Panc1 (cell line): ENCODE data around the gene CNTN4. TPM values are rescaled to one million over a fixed set of nuclear protein-coding genes. Genes with fewer than 3 reads are reported as not detected.

Experiments
- ATAC-seq: fragments of 200-7000 bp; cut with Tn5 transposase; 2 replicates; pipeline ENCODE4 v1.9.1; 2020; ENCODE audit warnings: mild to moderate bottlenecking, moderate library complexity
- BruUV-seq: library from RNA; stranded (reverse); fragments of 400-500 nt; replicated peaks from 2 replicates; lab custom pipeline; 2021; lab: Mats Ljungman, UMichigan
- CTCF ChIA-PET: fragments of 300-600 bp; sonication (Branson Sonifier 250); formaldehyde crosslinking; loops from one replicate; lab custom pipeline; 2022; ENCODE audit warnings: antibody characterized with exemption; lab: Charles Lee
- POLR2A ChIA-PET: fragments of 300-600 bp; sonication (Branson Sonifier 250); formaldehyde crosslinking; loops from one replicate; lab custom pipeline; 2022; ENCODE audit warnings: antibody characterized with exemption; lab: Charles Lee
- DNase-seq: peaks from one replicate; pipeline ENCODE4 v3.0.0-alpha.2; 2010; ENCODE audit warnings: low read depth, low spot score
- H3K27ac ChIP-seq: 2 replicates; pipeline ENCODE4 v1.5.1; 2011; ENCODE audit warnings: mild to moderate bottlenecking, low read length, inconsistent platforms
- H3K27me3 ChIP-seq: fragments of 200-500 bp; sonication (Bioruptor generic); 2 replicates; pipeline ENCODE4 v1.6.0; 2014; ENCODE audit warnings: low read length, inconsistent platforms; ENCODE audit not compliant: control insufficient read depth, insufficient read depth
- H3K36me3 ChIP-seq: fragments of 200-500 bp; sonication (Bioruptor generic); 2 replicates; pipeline ENCODE4 v1.5.1; 2014; ENCODE audit warnings: inconsistent platforms, mild to moderate bottlenecking, low read length, moderate library complexity; ENCODE audit not compliant: control insufficient read depth, insufficient read depth
- H3K4me1 ChIP-seq: 2 replicates; pipeline ENCODE4 v1.5.1; 2011; ENCODE audit warnings: inconsistent platforms, mild to moderate bottlenecking, low read length, moderate library complexity; ENCODE audit not compliant: control insufficient read depth, insufficient read depth
- H3K4me3 ChIP-seq, 2 experiments: 2 replicates each; pipeline ENCODE4 v1.5.1; 2011 to 2012; ENCODE audit warnings: low read depth in 2 of 2, low read length in 2 of 2, mild to moderate bottlenecking in 2 of 2, inconsistent platforms in 1 of 2, moderate library complexity in 1 of 2
- H3K9me3 ChIP-seq: fragments of 200-500 bp; sonication (Bioruptor generic); 2 replicates; pipeline ENCODE4 v1.5.1; 2014; ENCODE audit warnings: low read depth, mild to moderate bottlenecking, inconsistent platforms, low read length, moderate library complexity; ENCODE audit not compliant: control insufficient read depth, insufficient read depth
- CTCF ChIP-seq: fragments of 450-650 bp; IDR thresholded peaks from 2 replicates; pipeline ENCODE4 v1.5.1; 2017; ENCODE audit warnings: mild to moderate bottlenecking
- POLR2AphosphoS5 ChIP-seq: IDR thresholded peaks from 2 replicates; pipeline ENCODE4 v1.6.1; 2012; ENCODE audit warnings: mild to moderate bottlenecking, low read depth, low read length, moderate library complexity
- REST ChIP-seq, 2 experiments: IDR thresholded peaks; 2 replicates each; pipeline ENCODE4 v1.6.1; 2011 to 2012; ENCODE audit warnings: low read depth in 2 of 2, control low read depth in 1 of 2, low read length in 1 of 2, mild to moderate bottlenecking in 1 of 2, moderate library complexity in 1 of 2; ENCODE audit not compliant: insufficient read depth in 1 of 2
- SIN3A ChIP-seq: IDR thresholded peaks from 2 replicates; pipeline ENCODE4 v1.6.1; 2012; ENCODE audit warnings: low read depth, mild to moderate bottlenecking, low read length, moderate library complexity, borderline replicate concordance; ENCODE audit not compliant: insufficient read depth
- TCF7L2 ChIP-seq: IDR thresholded peaks from 2 replicates; pipeline ENCODE4 v1.6.1; 2011; ENCODE audit warnings: mild to moderate bottlenecking, low read depth, low read length, inconsistent platforms
- in situ Hi-C: cut with HindIII; loops from 2 replicates; pipeline ENCODE4 v1.10.0; 2016; ENCODE audit warnings: low sequenced_read_pairs, low pct_unique_long_range_greater_than_20kb
- intact Hi-C: fragments of 100-400 bp; cut with micrococcal nuclease; formaldehyde crosslinking; loops from one replicate; pipeline ENCODE4 v1.10.0; 2022; ENCODE audit not compliant: unreplicated experiment
- total RNA-seq: library from RNA; stranded (reverse); gene quantifications from one replicate; pipeline ENCODE4 v1.2.1, GENCODE V29; 2021; ENCODE audit not compliant: unreplicated experiment

Gene CNTN4
- total RNA-seq, 1 experiment from 2014 or later = not detected

GRCh38 chr3:2993736-2994135 lies 895.1 kb downstream of the CNTN4 start:
- TF ChIP-seq SIN3A (no peak), TCF7L2 (no peak), POLR2AphosphoS5 (no peak), CTCF (no peak)
- Histone ChIP-seq H3K9me3 (no peaks in the 10 kb centered on the region), H3K27ac (no peak overlapping the region), H3K36me3 (no peaks in the 10 kb centered on the region), H3K4me1 (no peaks in the 10 kb centered on the region), H3K4me3 (no peak overlapping the region), H3K27me3 (no peaks in the 10 kb centered on the region)
- BruUV-seq = no TSS peak
- in situ Hi-C loops = no loop called here
- DNase-seq = no peak
- intact Hi-C loops = no loop called here
- no peak for ATAC-seq
- CTCF ChIA-PET = no interaction called here
- POLR2A ChIA-PET = no interaction called here

- H3K4me1 ChIP-seq = no peaks in the 10 kb centered on the region
- CTCF ChIA-PET = no interaction called here
- H3K9me3 ChIP-seq = no peaks in the 10 kb centered on the region
- intact Hi-C loops = no loop called here
- BruUV-seq = no TSS peak
- POLR2A ChIA-PET = no interaction called here
- in situ Hi-C loops = no loop called here
- no peak overlapping the region for H3K27ac ChIP-seq
- H3K36me3 ChIP-seq = no peaks in the 10 kb centered on the region
- ATAC-seq (no peak), DNase-seq (no peak)
- no peaks in the 10 kb centered on the region for H3K27me3 ChIP-seq
- TF ChIP-seq TCF7L2 (no peak), POLR2AphosphoS5 (no peak), CTCF (no peak)
- H3K4me3 ChIP-seq = no peak overlapping the region
These were observed 896.5 kb downstream of the CNTN4 start for GRCh38 chr3:2995195-2995594.

GRCh38 chr3:3005146-3005744 lies 906.6 kb downstream of the CNTN4 start:
- in situ Hi-C loops = no loop called here
- intact Hi-C loops = no loop called here

More at GRCh38 chr3:3005146-3005744, 906.6 kb downstream of the CNTN4 start:
- H3K27me3 ChIP-seq = no peaks in the 10 kb centered on the region
- no peak overlapping the region for H3K4me3 ChIP-seq
- no TSS peak for BruUV-seq
- no peak for TF ChIP-seq CTCF
- no peak for TF ChIP-seq POLR2AphosphoS5
- TF ChIP-seq TCF7L2 = no peak
- no peak for TF ChIP-seq SIN3A
- no peak for TF ChIP-seq REST (IDR thresholded peaks at IDR 0.05; ENCODE audit: insufficient read depth in 1 of 2, low read depth in 2 of 2, low read length in 1 of 2)
- ChIA-PET POLR2A (no interaction called here), CTCF (no interaction called here)
- ATAC-seq = no peak
- no peak overlapping the region for H3K27ac ChIP-seq
- no peaks in the 10 kb centered on the region for H3K36me3 ChIP-seq
- no peaks in the 10 kb centered on the region for H3K9me3 ChIP-seq
- no peak for DNase-seq
- H3K4me1 ChIP-seq = no peaks in the 10 kb centered on the region
